Peyer's patch (tissue), 4 donors: ENCODE data around the gene C1orf210.

Experiments used
- POLR2A ChIP-seq, 2 donors: fragments of 450-650 bp; IDR thresholded peaks; one replicate each; pipeline ENCODE4 v1.5.1; 2017; ENCODE audit warnings: antibody characterized with exemption in 2 of 2, mild to moderate bottlenecking in 2 of 2, moderate library complexity in 2 of 2
- TF ChIP-seq, protein P1 (sequence below), 6 experiments: fragments of 450-650 bp in 4 of 6; fragments of 200-600 bp in 2 of 6; sonication (generic) in 1 of 6; IDR thresholded peaks; one replicate each; pipeline ENCODE4 v1.5.1; 2017 to 2019; ENCODE audit warnings: antibody characterized with exemption in 6 of 6, mild to moderate bottlenecking in 3 of 6, moderate library complexity in 1 of 6

DNA sequence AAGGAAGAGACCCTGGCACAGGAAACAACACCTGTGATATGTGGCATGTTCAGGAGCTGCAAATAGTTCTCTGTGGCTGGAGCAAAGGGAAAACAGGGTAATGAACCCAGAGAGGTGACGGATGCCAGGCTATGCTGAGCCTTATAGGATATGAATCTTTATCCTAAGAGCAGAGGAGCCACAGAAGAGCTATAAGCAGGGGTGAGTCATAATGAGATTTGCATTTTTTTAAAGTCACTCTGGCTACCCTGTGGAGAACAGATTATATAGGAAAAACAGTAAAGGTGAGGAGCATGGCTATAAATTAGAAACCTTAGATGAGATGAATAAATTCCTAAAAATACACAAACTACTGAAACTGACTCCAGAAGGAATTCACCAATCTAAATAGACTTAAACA, 39.4 kb upstream of the C1orf210 start:
- TF ChIP-seq, protein P1, sequence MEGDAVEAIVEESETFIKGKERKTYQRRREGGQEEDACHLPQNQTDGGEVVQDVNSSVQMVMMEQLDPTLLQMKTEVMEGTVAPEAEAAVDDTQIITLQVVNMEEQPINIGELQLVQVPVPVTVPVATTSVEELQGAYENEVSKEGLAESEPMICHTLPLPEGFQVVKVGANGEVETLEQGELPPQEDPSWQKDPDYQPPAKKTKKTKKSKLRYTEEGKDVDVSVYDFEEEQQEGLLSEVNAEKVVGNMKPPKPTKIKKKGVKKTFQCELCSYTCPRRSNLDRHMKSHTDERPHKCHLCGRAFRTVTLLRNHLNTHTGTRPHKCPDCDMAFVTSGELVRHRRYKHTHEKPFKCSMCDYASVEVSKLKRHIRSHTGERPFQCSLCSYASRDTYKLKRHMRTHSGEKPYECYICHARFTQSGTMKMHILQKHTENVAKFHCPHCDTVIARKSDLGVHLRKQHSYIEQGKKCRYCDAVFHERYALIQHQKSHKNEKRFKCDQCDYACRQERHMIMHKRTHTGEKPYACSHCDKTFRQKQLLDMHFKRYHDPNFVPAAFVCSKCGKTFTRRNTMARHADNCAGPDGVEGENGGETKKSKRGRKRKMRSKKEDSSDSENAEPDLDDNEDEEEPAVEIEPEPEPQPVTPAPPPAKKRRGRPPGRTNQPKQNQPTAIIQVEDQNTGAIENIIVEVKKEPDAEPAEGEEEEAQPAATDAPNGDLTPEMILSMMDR (IDR thresholded peaks at IDR 0.05) = no peak
- no peak for TF ChIP-seq POLR2A (IDR thresholded peaks at IDR 0.05)
